Osteoblast (primary cell): ENCODE measurements around the gene BANK1. TPM values are rescaled to one million over a fixed set of nuclear protein-coding genes. Genes with fewer than 3 reads are reported as not detected.

Experiments
- DNase-seq: peaks from one replicate; pipeline ENCODE4 v3.0.0; 2011; ENCODE audit warnings: low spot score, mixed read lengths; ENCODE audit not compliant: insufficient read length; ENCODE audit errors: missing footprints
- H2AFZ ChIP-seq: 2 replicates; pipeline ENCODE4 v1.6.0; 2011; ENCODE audit warnings: mild to moderate bottlenecking, low read length
- H3K27ac ChIP-seq: 2 replicates; pipeline ENCODE4 v1.5.1; 2011; ENCODE audit warnings: mild to moderate bottlenecking, low read depth, low read length, moderate library complexity
- H3K27me3 ChIP-seq: 2 replicates; pipeline ENCODE4 v1.6.0; 2012; ENCODE audit warnings: mild to moderate bottlenecking, control low read depth, inconsistent platforms, low read length, moderate library complexity; ENCODE audit not compliant: insufficient read depth
- H3K36me3 ChIP-seq: 2 replicates; pipeline ENCODE4 v1.5.1; 2011; ENCODE audit warnings: mild to moderate bottlenecking, low read length, control low read depth, moderate library complexity; ENCODE audit not compliant: insufficient read depth
- H3K4me1 ChIP-seq: 2 replicates; pipeline ENCODE4 v1.5.1; 2011; ENCODE audit warnings: mild to moderate bottlenecking, low read length, control low read depth, moderate library complexity; ENCODE audit not compliant: insufficient read depth
- H3K4me2 ChIP-seq: 2 replicates; pipeline ENCODE4 v1.6.0; 2011; ENCODE audit warnings: mild to moderate bottlenecking, low read length; ENCODE audit not compliant: insufficient read depth
- H3K4me3 ChIP-seq: fragments of 200-600 bp; sonication (generic); 3 replicates; pipeline ENCODE4 v1.5.1; 2012; ENCODE audit warnings: mild to moderate bottlenecking, low read length, inconsistent platforms; ENCODE audit not compliant: insufficient read depth
- H3K79me2 ChIP-seq: 2 replicates; pipeline ENCODE4 v1.6.0; 2012; ENCODE audit warnings: mild to moderate bottlenecking, low read length, control low read depth, inconsistent platforms; ENCODE audit not compliant: insufficient read depth
- H3K9me3 ChIP-seq: 2 replicates; pipeline ENCODE4 v1.5.1; 2011; ENCODE audit warnings: low read depth, low read length, control low read depth
- H4K20me1 ChIP-seq: 2 replicates; pipeline ENCODE4 v1.6.0; 2012; ENCODE audit warnings: mild to moderate bottlenecking, low read length, control low read depth; ENCODE audit not compliant: insufficient read depth
- CTCF ChIP-seq: IDR thresholded peaks from 2 replicates; pipeline ENCODE4 v1.5.1; 2011; ENCODE audit warnings: mild to moderate bottlenecking, low read depth, low read length, moderate library complexity; ENCODE audit errors: extremely low read depth
- total RNA-seq: library from RNA; depleted of rRNA; stranded (reverse); fragments of >200 nt; gene quantifications from 2 replicates; pipeline ENCODE4 v1.2.3, GENCODE V29; 2012

BANK1 gene
- total RNA-seq, 1 donor, result 1.8 TPM

GRCh38 chr4:101777431-101777830 lies 13.1 kb upstream of the BANK1 start:
- no peaks in the 10 kb centered on the region for H3K27me3 ChIP-seq
- no peaks in the 10 kb centered on the region for H4K20me1 ChIP-seq
- no peak for DNase-seq
- no peak overlapping the region for H3K4me2 ChIP-seq
- no peak overlapping the region for H2AFZ ChIP-seq
- H3K4me1 ChIP-seq, result no peaks in the 10 kb centered on the region
- no peaks in the 10 kb centered on the region for H3K36me3 ChIP-seq
- H3K4me3 ChIP-seq, result no peak overlapping the region
- H3K79me2 ChIP-seq, result no peaks in the 10 kb centered on the region
- H3K27ac ChIP-seq, result no peak overlapping the region
- no peaks in the 10 kb centered on the region for H3K9me3 ChIP-seq
- no peak for TF ChIP-seq CTCF

- no peak for DNase-seq
- H3K4me3 ChIP-seq, result no peak overlapping the region
- no peaks in the 10 kb centered on the region for H3K9me3 ChIP-seq
- H3K4me1 ChIP-seq, result no peaks in the 10 kb centered on the region
- H3K36me3 ChIP-seq, result no peaks in the 10 kb centered on the region
- H3K27ac ChIP-seq, result no peak overlapping the region
- no peaks in the 10 kb centered on the region for H3K79me2 ChIP-seq
- no peaks in the 10 kb centered on the region for H4K20me1 ChIP-seq
- no peak overlapping the region for H2AFZ ChIP-seq
- no peak overlapping the region for H3K4me2 ChIP-seq
- TF ChIP-seq CTCF, result no peak
- no peaks in the 10 kb centered on the region for H3K27me3 ChIP-seq
Observed at GRCh38 chr4:101780284-101780683, 10.2 kb upstream of the BANK1 start.

GRCh38 chr4:101782546-101782945 lies 8.0 kb upstream of the BANK1 start:
- Histone ChIP-seq H3K4me3 (no peak overlapping the region), H3K36me3 (no peaks in the 10 kb centered on the region), H3K79me2 (no peaks in the 10 kb centered on the region), H3K27ac (no peak overlapping the region), H2AFZ (no peak overlapping the region), H3K9me3 (no peaks in the 10 kb centered on the region), H3K4me2 (no peak overlapping the region), H4K20me1 (no peaks in the 10 kb centered on the region), H3K27me3 (no peaks in the 10 kb centered on the region), H3K4me1 (no peaks in the 10 kb centered on the region)
- no peak for DNase-seq
- no peak for TF ChIP-seq CTCF

- DNase-seq, result no peak
- H3K4me1 ChIP-seq, result no peaks in the 10 kb centered on the region
- H3K27me3 ChIP-seq, result no peaks in the 10 kb centered on the region
- no peaks in the 10 kb centered on the region for H3K9me3 ChIP-seq
- no peaks in the 10 kb centered on the region for H3K79me2 ChIP-seq
- H2AFZ ChIP-seq, result no peak overlapping the region
- H3K4me3 ChIP-seq, result no peak overlapping the region
- no peak overlapping the region for H3K4me2 ChIP-seq
- H4K20me1 ChIP-seq, result no peaks in the 10 kb centered on the region
- no peak for TF ChIP-seq CTCF
- no peaks in the 10 kb centered on the region for H3K36me3 ChIP-seq
- H3K27ac ChIP-seq, result no peak overlapping the region
Observed at GRCh38 chr4:101784957-101785356, 5.6 kb upstream of the BANK1 start.
